GM20000 (cell line): ENCODE measurements around the gene LMBR1.
"Not testable (repeated sequence)": the region's sequence is repeated elsewhere in the genome, so short reads cannot be mapped to it uniquely, and the experiment has no call there.

ENCODE experiments used
- DNase-seq: peaks from one replicate; pipeline ENCODE4 v3.0.0; 2012; ENCODE audit warnings: low spot score
- CTCF ChIP-seq: IDR thresholded peaks from 2 replicates; pipeline ENCODE4 v1.5.1; 2012; ENCODE audit warnings: mild to moderate bottlenecking, control low read depth; ENCODE audit errors: extremely low read depth, missing control alignments

LMBR1 gene

GRCh38 chr7:156854654-156855053 lies 38.3 kb downstream of the LMBR1 start:
- DNase-seq: no peak
- TF ChIP-seq CTCF: no peak

GRCh38 chr7:156848979-156849378 lies 44.0 kb downstream of the LMBR1 start:
- DNase-seq: no peak
- TF ChIP-seq CTCF: no peak

GRCh38 chr7:156845379-156846101 lies 47.4 kb downstream of the LMBR1 start:
- DNase-seq: no peak
- TF ChIP-seq CTCF: no peak

GRCh38 chr7:156843582-156843981 lies 49.4 kb downstream of the LMBR1 start:
- not testable (repeated sequence) for DNase-seq

GRCh38 chr7:156843157-156843556 lies 49.8 kb downstream of the LMBR1 start:
- no peak for DNase-seq
- TF ChIP-seq CTCF: no peak

GRCh38 chr7:156842740-156843140 lies 50.2 kb downstream of the LMBR1 start:
- no peak for DNase-seq
- TF ChIP-seq CTCF: no peak

GRCh38 chr7:156842317-156842716 lies 50.7 kb downstream of the LMBR1 start:
- no peak for TF ChIP-seq CTCF
- no peak for DNase-seq

- no peak for TF ChIP-seq CTCF
- DNase-seq: no peak
These were observed 51.5 kb downstream of the LMBR1 start for GRCh38 chr7:156841497-156841896.
